GM12873 (cell line): ENCODE results near the gene ETFRF1.

Experiments
- TF ChIP-seq, protein P1 (sequence below): IDR thresholded peaks from 2 replicates; pipeline ENCODE4 v1.5.1; 2012; ENCODE audit warnings: low read depth, mild to moderate bottlenecking, moderate library complexity, low read length, control low read depth; ENCODE audit not compliant: insufficient read depth; ENCODE audit errors: missing control alignments

The ETFRF1 gene

DNA sequence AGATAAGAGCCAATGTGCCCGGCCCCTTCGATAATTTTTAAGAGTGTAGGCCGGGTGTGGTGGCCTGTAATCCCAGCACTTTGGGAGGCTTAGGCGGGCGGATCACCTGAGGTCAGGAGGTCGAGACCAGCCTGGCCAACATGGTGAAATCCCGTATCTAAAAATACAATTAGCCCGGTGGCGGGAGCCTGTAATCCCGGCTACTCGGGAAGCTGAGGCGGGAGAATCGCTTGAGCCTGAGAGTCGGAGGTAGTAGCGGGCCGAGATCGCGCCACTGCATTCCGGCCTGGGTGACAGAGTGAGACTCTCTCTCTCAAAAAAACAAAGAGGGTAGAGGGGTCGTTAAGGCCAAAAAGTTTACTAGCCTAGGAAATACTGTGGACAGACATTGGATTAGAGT lies 53.1 kb downstream of the ETFRF1 start:
- TF ChIP-seq, protein P1, sequence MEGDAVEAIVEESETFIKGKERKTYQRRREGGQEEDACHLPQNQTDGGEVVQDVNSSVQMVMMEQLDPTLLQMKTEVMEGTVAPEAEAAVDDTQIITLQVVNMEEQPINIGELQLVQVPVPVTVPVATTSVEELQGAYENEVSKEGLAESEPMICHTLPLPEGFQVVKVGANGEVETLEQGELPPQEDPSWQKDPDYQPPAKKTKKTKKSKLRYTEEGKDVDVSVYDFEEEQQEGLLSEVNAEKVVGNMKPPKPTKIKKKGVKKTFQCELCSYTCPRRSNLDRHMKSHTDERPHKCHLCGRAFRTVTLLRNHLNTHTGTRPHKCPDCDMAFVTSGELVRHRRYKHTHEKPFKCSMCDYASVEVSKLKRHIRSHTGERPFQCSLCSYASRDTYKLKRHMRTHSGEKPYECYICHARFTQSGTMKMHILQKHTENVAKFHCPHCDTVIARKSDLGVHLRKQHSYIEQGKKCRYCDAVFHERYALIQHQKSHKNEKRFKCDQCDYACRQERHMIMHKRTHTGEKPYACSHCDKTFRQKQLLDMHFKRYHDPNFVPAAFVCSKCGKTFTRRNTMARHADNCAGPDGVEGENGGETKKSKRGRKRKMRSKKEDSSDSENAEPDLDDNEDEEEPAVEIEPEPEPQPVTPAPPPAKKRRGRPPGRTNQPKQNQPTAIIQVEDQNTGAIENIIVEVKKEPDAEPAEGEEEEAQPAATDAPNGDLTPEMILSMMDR: no peak

DNA sequence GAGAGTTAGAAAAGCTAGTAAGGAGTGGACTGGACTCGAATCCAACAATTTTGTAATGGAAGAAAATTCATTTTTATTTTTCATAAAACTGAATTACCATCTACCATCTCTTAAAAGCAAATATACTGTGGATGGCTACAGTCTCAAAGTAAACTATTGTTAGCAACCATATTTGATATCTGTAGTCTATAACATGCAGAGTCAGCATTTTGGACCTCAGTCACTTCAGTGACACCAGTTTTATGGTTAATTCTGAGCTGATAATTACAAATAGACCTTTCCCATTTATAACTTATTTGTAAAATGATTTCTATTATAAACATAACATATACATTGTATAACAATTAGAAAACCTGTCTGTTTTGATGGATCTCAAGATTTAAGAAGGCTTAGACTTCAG lies 53.7 kb downstream of the ETFRF1 start:
- TF ChIP-seq, protein P1: no peak

- TF ChIP-seq, protein P1: no peak
Measured at GRCh38 chr12:25249931-25250738, 55.1 kb downstream of the ETFRF1 start.

DNA sequence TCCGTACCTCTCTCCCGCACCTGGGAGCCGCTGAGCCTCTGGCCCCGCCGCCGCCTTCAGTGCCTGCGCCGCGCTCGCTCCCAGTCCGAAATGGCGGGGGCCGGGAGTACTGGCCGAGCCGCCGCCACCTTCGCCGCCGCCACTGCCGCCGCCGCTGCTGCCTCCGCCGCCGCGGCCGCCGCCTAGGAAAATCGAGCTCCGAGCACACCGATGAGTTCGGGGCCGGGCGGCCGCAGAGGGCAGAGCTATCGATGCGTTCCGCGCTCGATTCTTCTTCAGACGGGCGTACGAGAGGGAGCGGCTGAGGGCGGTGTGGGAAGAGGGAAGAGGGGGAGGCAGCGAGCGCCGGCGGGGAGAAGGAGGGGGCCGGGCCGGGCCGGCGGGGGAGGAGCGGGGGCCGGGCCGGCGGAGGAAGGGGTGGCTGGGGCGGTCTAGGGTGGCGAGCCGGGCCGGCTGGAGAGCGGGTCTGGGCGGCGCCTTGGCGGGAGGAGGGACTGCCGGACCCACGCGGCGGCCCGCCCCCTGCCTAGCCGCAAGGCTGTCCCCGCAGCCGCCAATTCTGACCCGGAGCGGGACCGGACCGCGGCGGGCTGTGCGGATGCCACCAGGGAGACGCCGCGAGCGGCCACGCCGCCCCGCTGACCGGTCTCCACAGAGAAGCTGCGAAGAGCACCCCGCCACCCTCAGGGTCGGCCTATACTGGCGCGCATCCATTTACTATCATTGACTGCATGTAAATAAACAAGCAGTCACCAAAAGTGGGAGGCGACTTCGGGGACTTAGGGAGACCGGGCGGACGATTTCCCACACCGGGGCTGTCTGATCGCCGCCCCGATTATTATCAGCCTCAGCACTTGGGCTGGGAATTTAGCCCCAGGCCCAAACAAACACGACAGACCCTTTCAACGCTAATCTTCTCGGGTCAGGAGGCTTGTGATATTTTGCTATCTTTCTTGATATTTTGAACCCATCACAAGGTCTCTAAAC lies 56.0 kb downstream of the ETFRF1 start, which contains the start of gene KRAS:
Gene KRAS (minus strand): TSS at position 186 of the 987 bp plus-strand sequence.
- TF ChIP-seq, protein P1: no peak

GRCh38 chr12:25251769-25252168 lies 56.7 kb downstream of the ETFRF1 start:
- TF ChIP-seq, protein P1: no peak

- TF ChIP-seq, protein P1: no peak
Measured at GRCh38 chr12:25252946-25253345, 57.9 kb downstream of the ETFRF1 start.
